HG03439 (cell line): ENCODE data around the gene GLMP.

Source experiments
- ATAC-seq: cut with Tn5 transposase; IDR thresholded peaks from one replicate; pipeline ENCODE4 v1.9.1; 2021; ENCODE audit warnings: mild to moderate bottlenecking, moderate library complexity; ENCODE audit not compliant: unreplicated experiment

Gene GLMP

DNA sequence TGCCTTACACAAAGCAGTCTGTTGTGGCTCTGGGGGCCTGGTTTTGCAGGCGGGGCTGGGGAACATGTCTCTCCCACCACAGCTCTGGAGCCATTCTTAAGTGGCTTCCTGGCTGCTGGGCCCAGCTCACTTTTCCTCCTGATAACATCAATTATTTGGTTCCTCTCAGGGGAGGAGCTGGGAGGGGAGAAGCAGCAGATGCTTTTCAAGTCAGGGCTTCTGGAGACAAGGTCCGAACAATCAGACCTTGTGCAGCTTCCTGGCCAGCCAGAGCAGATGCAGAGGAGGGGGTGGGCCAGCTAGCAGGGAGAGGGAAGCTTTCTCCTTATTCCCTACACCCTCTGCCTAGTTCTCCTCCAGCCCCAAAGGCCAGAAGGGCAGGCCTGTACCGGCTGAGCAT, 44.0 kb downstream of the GLMP start:
- no peak for ATAC-seq

DNA sequence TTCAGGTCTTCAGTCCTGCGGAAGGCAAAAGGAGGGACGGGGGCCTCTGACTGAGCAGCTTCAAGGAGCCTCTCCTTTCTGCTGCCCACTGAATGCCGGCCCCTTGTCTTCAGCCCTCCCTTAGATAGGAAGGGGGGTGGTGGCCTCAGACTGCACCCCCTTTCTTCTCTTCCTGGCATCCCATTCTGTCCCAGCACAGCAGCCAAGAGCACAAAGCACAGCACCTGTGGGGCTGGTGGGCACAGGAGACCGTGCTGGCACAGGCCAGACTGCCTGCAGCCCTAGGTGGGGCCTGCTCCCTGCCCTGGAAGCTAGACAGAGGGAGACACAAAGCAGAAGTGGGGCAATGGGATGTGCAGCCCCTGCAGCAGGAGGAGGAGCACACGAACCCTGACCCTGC, 45.9 kb downstream of the GLMP start:
- no peak for ATAC-seq

DNA sequence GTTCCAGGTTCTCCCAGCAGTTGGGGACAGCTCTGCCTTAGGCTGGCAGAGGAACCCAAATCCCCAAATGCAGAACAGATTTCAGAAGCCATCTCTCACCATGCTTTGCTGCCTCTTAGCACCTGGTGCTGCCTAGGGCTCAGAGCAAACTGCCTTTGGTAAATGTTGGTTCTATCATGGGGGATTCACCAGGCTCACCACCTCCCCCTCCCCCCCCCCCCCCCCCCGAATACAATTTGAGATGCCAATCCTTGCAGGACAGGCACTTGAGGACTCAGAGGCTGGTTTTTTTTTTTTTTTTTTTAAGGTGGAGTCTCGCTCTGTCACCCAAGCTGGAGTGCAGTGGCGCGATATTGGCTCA, 47.2 kb downstream of the GLMP start:
- no peak for ATAC-seq

DNA sequence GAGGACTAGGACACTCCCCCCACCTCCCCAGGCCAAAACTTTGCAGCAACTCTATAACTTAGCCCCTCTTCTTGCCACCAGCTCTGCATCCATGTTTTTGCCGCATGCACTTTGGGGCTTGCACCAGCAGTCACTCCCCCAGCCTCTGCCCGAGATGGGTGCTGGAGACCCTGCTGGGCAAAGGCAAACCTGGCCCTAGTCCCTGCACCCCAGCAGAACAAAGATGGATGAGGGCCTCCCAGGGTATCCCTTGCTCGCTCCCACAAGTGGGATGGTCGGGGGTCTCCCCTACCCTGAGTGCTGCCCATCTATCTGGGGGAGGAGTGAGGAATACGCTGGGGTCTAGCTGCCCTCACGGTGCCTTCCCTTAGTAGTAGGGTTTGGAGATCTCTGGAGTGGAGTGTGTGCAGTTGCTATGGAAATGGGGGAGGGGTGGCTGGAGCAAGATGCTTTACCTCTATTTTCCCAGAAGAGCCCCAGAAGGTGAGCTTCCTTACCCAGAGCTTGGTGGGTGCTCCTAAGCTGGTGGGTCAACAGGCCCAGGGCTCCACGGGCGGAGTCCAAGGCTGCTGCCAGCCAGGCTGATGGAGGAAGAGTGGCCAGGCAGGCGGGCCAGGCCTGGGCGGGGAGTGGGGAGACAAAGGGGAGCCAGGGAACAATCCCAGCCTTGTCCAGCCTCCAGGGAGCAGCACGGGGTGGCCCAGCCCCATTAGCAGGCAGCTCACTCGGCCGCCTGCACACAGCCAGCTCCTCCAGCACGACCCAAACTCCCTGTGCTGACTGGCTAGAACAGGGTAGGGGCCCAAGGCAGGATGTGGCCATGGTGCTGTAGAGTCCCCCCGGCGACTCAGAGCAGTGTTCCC, 47.8 kb downstream of the GLMP start, which contains the start of gene PAQR6:
PAQR6 (minus strand) TSS at position 597 of the 863 bp plus-strand sequence. CDS start 1,325 bp downstream, outside the sequence.
- no peak for ATAC-seq

DNA sequence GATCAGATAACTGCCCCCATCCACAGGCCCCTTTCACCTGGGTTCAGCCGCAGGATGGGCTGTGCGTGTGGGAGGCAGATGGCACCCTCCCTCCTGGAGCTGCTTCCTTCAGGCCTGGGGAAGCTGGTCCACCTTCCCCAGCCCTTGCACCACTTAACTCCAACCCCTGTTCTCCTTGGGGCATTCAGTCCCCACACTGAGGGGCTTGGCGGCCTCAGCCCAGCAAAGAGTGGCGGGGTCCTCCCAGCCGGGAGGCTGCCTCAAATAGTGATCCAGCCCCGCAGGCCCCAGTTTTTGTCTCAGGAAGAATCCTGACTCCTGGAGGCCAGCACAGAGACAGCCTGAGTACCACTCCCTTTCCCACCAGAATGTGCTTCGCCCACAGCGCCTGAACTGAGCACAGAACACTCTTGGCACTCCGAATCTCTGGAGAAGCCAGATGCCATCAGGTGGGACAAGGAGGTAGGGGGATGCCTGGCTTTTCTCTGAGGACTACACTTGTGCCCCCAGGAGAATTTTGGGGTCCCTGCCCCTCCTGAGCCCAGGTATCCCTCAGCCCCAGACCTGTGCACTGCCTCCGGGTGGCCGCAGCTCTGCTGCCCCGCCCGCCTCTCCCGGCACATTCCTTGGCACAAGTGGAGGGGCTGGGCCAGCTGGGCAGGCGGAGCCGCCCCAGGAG, 48.6 kb downstream of the GLMP start:
- ATAC-seq, result no peak

DNA sequence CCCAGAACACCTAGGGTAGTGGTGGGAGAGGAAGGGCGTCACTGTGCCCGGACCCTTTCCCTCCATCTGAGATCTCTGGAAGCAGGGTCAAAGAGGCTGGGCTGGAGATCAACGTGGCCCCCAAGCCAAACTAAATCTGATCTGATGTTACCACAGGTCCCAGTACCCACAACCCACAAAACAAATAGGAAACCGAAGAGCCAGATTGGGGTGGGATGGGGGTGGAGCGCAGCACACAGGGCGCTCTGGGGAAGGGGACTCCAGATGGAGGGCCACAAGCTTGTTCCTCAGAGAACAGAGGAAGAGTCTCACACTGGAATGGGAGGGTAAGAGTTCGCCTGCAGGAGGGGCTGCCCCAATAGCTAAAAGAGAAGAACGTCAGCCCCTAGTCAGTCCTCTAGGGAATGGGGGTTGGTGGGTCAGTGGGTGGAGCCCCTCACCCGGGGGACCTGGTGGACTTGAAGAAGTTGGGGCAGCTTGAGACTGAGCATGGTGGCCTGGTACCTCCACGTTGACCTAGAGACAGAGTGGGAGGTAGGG, 49.2 kb downstream of the GLMP start:
- no peak for ATAC-seq

DNA sequence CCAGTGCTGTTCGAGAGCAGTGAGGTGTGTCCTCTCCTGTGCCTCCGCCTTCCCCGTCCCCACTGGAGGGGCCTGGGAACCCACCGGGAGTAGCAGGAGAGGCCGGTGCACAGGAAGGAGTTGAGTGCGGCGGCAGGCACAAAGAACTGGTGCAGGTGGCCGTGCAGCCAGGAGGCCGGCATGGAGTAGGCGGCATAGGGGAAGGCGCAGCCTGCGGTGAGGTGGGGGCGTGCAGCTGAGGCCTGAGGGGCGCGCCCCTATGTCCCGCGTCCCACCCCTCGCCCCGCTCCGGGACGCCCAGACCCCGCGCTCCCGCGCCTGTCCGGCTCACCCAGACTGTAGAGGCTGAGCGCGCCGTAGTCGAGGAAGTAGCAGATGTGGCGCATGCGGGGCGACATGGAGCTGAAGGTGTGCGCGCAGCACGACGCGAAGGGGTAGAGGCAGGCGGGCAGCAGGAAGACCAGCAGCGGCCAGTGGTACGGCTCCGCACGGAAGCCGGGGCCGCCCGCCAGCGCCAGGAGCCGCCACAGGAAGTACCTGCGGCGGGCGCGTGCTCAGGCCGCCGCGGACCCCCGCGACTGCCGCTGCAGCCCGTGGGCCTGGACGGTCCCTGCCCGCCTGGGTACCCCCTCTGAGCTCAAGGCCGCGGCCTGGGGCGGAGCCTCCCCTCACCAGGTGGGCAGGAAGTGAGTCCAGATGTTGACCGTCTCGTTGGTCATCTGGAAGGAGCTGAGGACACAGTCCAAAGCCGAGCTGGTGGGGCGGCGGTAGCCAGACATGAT, 49.8 kb downstream of the GLMP start:
- ATAC-seq, result no peak

DNA sequence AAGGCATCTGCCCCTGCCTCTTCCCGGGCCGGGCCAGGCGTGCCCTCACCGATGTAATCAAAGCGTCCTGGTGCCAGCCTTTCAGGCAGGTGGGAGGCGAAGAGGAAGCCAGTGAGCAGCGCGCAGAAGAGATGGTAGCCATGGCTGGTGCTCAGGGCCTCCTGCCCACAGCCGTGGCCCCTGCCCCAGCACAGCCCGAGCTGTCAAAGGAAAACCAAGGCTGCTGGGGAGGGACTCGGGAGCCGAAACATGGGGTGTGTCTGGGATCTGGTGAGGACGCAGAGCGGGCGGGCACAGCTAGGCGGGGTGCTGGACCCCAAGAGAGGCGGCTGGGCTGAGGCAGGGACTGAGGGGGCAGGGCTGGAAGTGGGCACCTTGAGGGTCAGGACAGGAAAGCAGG, 50.8 kb downstream of the GLMP start:
- ATAC-seq, result no peak

DNA sequence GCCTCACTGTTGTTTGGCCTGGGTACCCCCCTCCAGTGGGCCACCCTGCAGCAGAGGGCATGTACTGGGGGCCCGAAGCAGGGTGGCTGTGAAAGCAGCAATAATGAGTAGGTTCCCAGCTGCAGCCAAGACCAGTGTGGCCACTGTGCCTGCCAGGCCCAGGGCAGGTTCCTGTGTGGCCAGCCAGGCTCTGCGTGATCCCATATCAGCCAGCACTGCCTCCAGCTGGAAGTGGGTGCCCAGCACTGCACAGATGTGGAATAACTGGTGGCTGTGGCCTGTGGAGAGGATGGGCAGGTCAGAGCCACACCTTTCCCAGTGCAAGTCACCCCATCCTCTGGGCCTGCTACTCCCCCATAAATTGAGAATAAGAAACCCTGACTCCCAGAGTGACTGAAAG, 51.4 kb downstream of the GLMP start:
- no peak for ATAC-seq

DNA sequence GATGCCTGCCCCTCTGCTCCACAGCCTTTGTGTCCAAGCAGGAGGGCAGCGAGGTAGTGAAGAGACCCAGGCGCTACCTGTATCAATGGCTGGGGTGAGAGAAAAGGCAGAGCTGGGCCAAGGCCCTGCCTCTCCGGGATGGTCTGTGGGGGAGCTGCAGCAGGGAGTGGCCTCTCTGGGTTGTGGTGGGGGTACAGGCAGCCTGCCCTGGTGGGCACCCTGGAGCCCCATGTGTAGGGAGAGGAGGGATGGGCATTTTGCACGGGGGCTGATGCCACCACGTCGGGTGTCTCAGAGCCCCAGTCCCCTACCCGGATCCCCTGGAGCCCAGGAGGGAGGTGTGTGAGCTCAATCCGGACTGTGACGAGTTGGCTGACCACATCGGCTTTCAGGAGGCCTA, 52.7 kb downstream of the GLMP start:
- no peak for ATAC-seq
